PC-9 (cell line): Measurements from ENCODE around the gene TRAPPC3.

Experiments
- EZH2 ChIP-seq: fragments of 200-600 bp; sonication (generic); IDR thresholded peaks from 2 replicates; pipeline ENCODE4 v1.8.0; 2017; ENCODE audit warnings: antibody characterized with exemption, low read depth
- TF ChIP-seq, protein P1 (sequence below): fragments of 200-600 bp; sonication (generic); conservative IDR thresholded peaks from 2 replicates; pipeline ENCODE4 v1.6.1; 2017; ENCODE audit warnings: mixed run types, antibody characterized with exemption, mild to moderate bottlenecking, moderate library complexity

DNA sequence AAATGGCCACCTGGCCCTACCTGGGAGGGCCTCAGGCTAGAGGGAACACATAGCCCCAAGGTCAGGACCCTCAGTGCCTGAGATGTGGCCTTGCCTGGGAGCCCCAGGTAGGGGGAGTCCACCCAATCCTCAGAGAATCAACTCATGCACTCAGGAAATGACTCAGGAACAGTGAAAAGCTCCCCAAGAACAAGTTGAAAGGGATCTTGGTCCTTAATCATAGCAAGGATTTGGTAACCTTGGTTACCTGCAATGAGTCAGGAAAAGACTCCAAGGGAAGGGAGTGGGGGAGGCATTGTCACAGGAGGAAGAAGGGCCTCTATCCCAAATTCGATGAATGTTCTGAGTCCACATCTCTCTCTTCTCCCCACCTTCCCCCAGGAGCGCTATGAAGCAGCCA, 23.7 kb upstream of the TRAPPC3 start:
- TF ChIP-seq, protein P1, sequence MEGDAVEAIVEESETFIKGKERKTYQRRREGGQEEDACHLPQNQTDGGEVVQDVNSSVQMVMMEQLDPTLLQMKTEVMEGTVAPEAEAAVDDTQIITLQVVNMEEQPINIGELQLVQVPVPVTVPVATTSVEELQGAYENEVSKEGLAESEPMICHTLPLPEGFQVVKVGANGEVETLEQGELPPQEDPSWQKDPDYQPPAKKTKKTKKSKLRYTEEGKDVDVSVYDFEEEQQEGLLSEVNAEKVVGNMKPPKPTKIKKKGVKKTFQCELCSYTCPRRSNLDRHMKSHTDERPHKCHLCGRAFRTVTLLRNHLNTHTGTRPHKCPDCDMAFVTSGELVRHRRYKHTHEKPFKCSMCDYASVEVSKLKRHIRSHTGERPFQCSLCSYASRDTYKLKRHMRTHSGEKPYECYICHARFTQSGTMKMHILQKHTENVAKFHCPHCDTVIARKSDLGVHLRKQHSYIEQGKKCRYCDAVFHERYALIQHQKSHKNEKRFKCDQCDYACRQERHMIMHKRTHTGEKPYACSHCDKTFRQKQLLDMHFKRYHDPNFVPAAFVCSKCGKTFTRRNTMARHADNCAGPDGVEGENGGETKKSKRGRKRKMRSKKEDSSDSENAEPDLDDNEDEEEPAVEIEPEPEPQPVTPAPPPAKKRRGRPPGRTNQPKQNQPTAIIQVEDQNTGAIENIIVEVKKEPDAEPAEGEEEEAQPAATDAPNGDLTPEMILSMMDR = no peak
- no peak for TF ChIP-seq EZH2
